ENCODE data around the gene CATSPERZ. TPM values are rescaled to one million over a fixed set of nuclear protein-coding genes. Genes with fewer than 3 reads are reported as not detected.

CATSPERZ gene
- total and polyA plus RNA-seq, 9 of the 15 experiments (the other 6 are each of a cell fraction or from before 2014, with no cell fraction given): 0.86 to 8.5 (median 3.5) TPM

- TF ChIP-seq ZBTB40 (IDR thresholded peaks at IDR 0.05) (no peak), ZBTB40 (CRISPR knock-in tag; IDR thresholded peaks at IDR 0.05) (no peak), HMGXB4 (CRISPR knock-in tag; IDR thresholded peaks at IDR 0.05) (0 out of 2 replicates have a peak, but pooled peaks have one; percentile 7), RBFOX2 (IDR thresholded peaks at IDR 0.05; ENCODE audit: low read depth, low read length) (peak; percentile 25; the same call in 1 of the 2 replicates), KLF16 (IDR thresholded peaks at IDR 0.05) (no peak)
- TF ChIP-seq, protein P1, sequence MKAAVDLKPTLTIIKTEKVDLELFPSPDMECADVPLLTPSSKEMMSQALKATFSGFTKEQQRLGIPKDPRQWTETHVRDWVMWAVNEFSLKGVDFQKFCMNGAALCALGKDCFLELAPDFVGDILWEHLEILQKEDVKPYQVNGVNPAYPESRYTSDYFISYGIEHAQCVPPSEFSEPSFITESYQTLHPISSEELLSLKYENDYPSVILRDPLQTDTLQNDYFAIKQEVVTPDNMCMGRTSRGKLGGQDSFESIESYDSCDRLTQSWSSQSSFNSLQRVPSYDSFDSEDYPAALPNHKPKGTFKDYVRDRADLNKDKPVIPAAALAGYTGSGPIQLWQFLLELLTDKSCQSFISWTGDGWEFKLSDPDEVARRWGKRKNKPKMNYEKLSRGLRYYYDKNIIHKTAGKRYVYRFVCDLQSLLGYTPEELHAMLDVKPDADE (conservative IDR thresholded peaks at IDR 0.05; ENCODE audit: control insufficient read depth, low read depth, low read length): 0 out of 2 replicates have a peak, but pooled peaks have one; percentile 8
Measured at GRCh38 chr11:64251753-64252002, 48.5 kb upstream of the CATSPERZ start (continued).
